Esophagus (tissue), 2 donors: ENCODE data around the gene DDRGK1. TPM values are rescaled to one million over a fixed set of nuclear protein-coding genes. Genes with fewer than 3 reads are reported as not detected.

ENCODE experiments used
- H3K27ac ChIP-seq, 2 donors: one replicate each; pipeline ENCODE4 v1.5.1; 2013; ENCODE audit warnings: low read depth in 2 of 2, mild to moderate bottlenecking in 2 of 2, inconsistent platforms in 1 of 2, low read length in 1 of 2, moderate library complexity in 1 of 2
- H3K27me3 ChIP-seq, 2 donors: one replicate each; pipeline ENCODE4 v1.6.1; 2013; ENCODE audit warnings: low read length in 2 of 2, control low read depth in 1 of 2, mild to moderate bottlenecking in 1 of 2; ENCODE audit not compliant: insufficient read depth in 2 of 2, control insufficient read depth in 1 of 2
- H3K36me3 ChIP-seq, 2 donors: one replicate each; pipeline ENCODE4 v1.6.1; 2013; ENCODE audit warnings: low read length in 1 of 2; ENCODE audit not compliant: control insufficient read depth in 2 of 2, insufficient read depth in 2 of 2
- H3K4me1 ChIP-seq, 2 donors: one replicate each; pipeline ENCODE4 v1.6.1; 2013; ENCODE audit warnings: low read length in 1 of 2; ENCODE audit not compliant: control insufficient read depth in 2 of 2, insufficient read depth in 2 of 2
- H3K4me3 ChIP-seq, 2 donors: one replicate each; pipeline ENCODE4 v1.5.1; 2013; ENCODE audit warnings: low read length in 2 of 2, mild to moderate bottlenecking in 2 of 2, low read depth in 1 of 2, moderate library complexity in 1 of 2
- H3K9me3 ChIP-seq, 2 donors: one replicate each; pipeline ENCODE4 v1.6.1; 2013; ENCODE audit warnings: mild to moderate bottlenecking in 2 of 2, low read depth in 1 of 2, low read length in 1 of 2, moderate library complexity in 1 of 2; ENCODE audit not compliant: control insufficient read depth in 2 of 2, insufficient read depth in 1 of 2
- WGBS, 2 donors: extraction: QIAGEN DNeasy Blood & Tissue Kit; methylation state at CpG; one replicate each; pipeline ENCODE4 v1.1.7; 2013; 5-methylcytosine and 5-hydroxymethylcytosine counted together
- polyA plus RNA-seq, 2 donors: library from polyadenylated mRNA; stranded (reverse); fragments of 200-250 nt; gene quantifications; one replicate each; pipeline ENCODE4 v1.2.3, GENCODE V29; 2013
- donor health status: healthy with polysubstance abuse.
- donor health status: Bipolar disorder and iron deficiency.

DDRGK1 gene
- polyA plus RNA-seq, 2 donors, result 24.0 to 45.8 TPM

DNA sequence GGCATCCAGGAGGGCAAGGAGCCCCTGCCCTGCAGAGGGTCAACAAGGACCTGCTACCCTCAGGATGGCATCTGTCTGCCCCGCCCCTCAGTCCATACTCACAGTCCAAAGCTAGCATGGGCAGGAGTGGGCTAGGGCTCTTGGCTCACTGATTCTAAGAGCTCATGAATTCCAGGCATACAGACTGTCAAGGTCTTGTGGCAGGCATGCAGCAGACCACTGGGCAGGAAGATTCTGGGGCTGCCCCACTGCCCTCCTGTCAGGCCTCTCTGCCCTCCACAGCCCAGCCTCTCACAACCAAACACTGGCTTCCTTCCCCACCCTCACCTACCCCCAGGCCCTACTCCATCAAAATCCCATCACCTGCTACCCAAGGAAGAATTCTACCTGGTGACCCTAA, 40.1 kb upstream of the DDRGK1 start:
- no peaks in the 10 kb centered on the region for H3K9me3 ChIP-seq
- H3K27ac ChIP-seq, result no peak overlapping the region
- H3K36me3 ChIP-seq, result no peaks in the 10 kb centered on the region
- H3K4me3 ChIP-seq, result no peak overlapping the region
- peaks cover 0 to 11% of the 10 kb centered on the region in 2 donors for H3K4me1 ChIP-seq
- 83 to 92% methylated on average over 1 of the region's 1 CpG for WGBS, 2 donors
- no peaks in the 10 kb centered on the region for H3K27me3 ChIP-seq

DNA sequence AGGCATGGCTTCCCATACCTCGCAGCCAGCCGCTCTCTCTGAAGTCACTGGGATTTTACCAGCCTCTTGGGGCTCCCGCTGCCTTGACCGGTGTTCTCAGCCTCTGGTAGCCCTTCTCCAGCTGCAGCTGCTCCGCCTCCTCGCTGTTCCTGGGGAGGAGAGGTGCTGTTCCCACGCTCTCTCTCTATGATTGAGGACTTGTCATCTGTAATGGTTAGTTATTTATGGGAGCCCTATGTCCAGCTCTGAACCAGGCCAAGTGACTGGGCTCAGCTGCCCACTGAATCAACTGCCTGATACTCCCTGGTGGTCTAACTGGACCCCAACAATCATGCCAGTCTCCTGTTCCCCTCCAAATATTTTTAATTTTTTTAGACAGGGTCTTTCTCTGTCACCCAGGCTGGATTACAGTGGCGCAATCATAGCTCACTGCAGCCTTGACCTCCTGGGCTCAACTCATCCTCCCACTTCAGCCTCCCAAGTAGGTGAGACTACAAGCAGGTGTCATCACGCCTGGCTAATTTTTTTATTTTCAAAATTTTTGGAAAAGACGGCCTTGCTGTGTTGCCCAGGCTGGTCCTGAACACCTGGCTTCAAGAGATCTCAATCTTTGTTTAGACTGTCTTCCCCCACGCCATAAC, 39.4 kb upstream of the DDRGK1 start:
- Histone ChIP-seq H3K9me3 (no peaks in the 10 kb centered on the region), H3K36me3 (no peaks in the 10 kb centered on the region), H3K4me3 (no peak overlapping the region), H3K27me3 (no peaks in the 10 kb centered on the region), H3K4me1 (peaks cover 0 to 14% of the 10 kb centered on the region in 2 donors), H3K27ac (no peak overlapping the region)
- WGBS, 2 donors, result 78% methylated on average over 11 of the region's 11 CpGs

DNA sequence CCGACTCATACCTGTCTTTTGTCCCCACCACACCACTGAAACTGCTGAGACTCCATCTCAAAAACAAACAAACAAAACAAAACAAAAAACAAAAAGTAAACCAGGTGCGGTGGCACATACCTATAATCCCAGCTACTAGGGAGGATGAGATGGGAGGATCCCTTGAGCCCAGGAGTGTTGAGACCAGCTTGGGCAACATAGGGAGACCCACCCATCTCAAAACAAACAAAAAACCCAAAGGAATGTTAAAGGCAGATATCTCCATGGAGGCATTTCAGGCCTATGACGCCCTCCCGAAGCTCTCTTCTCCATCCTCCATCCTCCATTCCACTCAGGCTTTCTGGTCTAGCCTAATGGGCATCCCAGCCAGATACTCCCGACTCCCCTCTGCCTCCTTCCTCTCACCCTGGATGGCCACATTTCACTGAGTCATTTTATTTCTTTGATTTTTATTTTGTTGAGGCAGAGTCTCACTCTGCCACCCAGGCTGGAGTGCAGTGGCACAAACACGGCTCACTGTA, 37.8 kb upstream of the DDRGK1 start:
- H3K9me3 ChIP-seq, result no peaks in the 10 kb centered on the region
- WGBS, 2 donors, result 64 to 75% methylated on average over 6 of the region's 6 CpGs
- H3K27ac ChIP-seq, result no peak overlapping the region
- peaks cover 0 to 14% of the 10 kb centered on the region in 2 donors for H3K4me1 ChIP-seq
- no peaks in the 10 kb centered on the region for H3K36me3 ChIP-seq
- H3K4me3 ChIP-seq, result no peak overlapping the region
- peaks cover 0 to 4% of the 10 kb centered on the region in 2 donors for H3K27me3 ChIP-seq

GRCh38 chr20:3240776-3241363, 36.4 kb upstream of the DDRGK1 start:
- Histone ChIP-seq H3K36me3 (no peaks in the 10 kb centered on the region), H3K9me3 (no peaks in the 10 kb centered on the region), H3K4me3 (peak overlapping the region; percentile 68 to 84), H3K27me3 (peaks cover 0 to 4% of the 10 kb centered on the region in 2 donors), H3K27ac (no peak overlapping the region), H3K4me1 (peaks cover 0 to 14% of the 10 kb centered on the region in 2 donors)
- WGBS, 2 donors, result 76 to 80% methylated on average over 15 of the region's 15 CpGs

GRCh38 chr20:3239867-3240775, 35.6 kb upstream of the DDRGK1 start:
- WGBS, 2 donors, result 13 to 14% methylated on average over 54 of the region's 54 CpGs
- Histone ChIP-seq H3K27ac (peak overlapping the region; percentile 11 to 65), H3K4me1 (peaks cover 0 to 20% of the 10 kb centered on the region in 2 donors), H3K9me3 (peaks cover 0 to 3% of the 10 kb centered on the region in 2 donors), H3K36me3 (no peaks in the 10 kb centered on the region), H3K27me3 (peaks cover 0 to 4% of the 10 kb centered on the region in 2 donors), H3K4me3 (peak overlapping the region; percentile 68 to 84)

GRCh38 chr20:3239026-3239866, 34.8 kb upstream of the DDRGK1 start, which contains the start of gene SLC4A11:
Gene SLC4A11, minus strand, starts transcription at chr20:3239190. Its CDS starts 53 bp downstream, at chr20:3239137.
- WGBS, 2 donors, result 0 to 1% methylated on average over 107 of the region's 107 CpGs
- Histone ChIP-seq H3K4me3 (peak within 1 kb of the TSS; percentile 68 to 84), H3K4me1 (peaks cover 0 to 17% of the 10 kb centered on the region in 2 donors), H3K9me3 (peaks cover 0 to 3% of the 10 kb centered on the region in 2 donors), H3K27me3 (peaks cover 0 to 4% of the 10 kb centered on the region in 2 donors), H3K27ac (peak within 1 kb of the TSS; percentile 60 to 65), H3K36me3 (no peaks in the 10 kb centered on the region)

DNA sequence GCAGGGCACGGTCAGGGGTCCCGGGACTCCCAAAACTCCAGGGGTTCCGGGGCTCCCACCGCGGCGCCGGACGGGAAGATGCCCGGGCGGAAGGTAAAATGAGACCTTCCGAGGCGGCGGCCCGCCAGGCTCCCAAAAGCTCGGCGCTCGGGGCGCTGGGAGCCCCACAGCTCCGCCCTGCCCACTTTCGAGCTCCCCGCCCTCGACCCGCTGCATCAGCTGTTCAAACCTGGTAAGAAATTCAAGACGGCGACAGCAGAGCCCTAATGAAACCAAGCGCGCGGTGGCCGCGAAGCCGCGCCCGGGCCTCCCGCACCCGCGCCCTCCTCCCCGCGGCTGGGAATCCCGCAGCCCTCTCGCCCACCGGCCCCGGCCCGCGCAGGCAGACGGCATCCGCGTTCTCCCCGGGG, 34.1 kb upstream of the DDRGK1 start:
- peaks cover 0 to 17% of the 10 kb centered on the region in 2 donors for H3K4me1 ChIP-seq
- peak overlapping the region; percentile 68 to 84 for H3K4me3 ChIP-seq
- H3K27me3 ChIP-seq, result peaks cover 0 to 4% of the 10 kb centered on the region in 2 donors
- H3K36me3 ChIP-seq, result peaks cover 0 to 3% of the 10 kb centered on the region in 2 donors
- H3K9me3 ChIP-seq, result peaks cover 0 to 3% of the 10 kb centered on the region in 2 donors
- H3K27ac ChIP-seq, result peak overlapping the region; percentile 27 to 32
- 0 to 1% methylated on average over 44 to 48 of the region's 48 CpGs for WGBS, 2 donors

DNA sequence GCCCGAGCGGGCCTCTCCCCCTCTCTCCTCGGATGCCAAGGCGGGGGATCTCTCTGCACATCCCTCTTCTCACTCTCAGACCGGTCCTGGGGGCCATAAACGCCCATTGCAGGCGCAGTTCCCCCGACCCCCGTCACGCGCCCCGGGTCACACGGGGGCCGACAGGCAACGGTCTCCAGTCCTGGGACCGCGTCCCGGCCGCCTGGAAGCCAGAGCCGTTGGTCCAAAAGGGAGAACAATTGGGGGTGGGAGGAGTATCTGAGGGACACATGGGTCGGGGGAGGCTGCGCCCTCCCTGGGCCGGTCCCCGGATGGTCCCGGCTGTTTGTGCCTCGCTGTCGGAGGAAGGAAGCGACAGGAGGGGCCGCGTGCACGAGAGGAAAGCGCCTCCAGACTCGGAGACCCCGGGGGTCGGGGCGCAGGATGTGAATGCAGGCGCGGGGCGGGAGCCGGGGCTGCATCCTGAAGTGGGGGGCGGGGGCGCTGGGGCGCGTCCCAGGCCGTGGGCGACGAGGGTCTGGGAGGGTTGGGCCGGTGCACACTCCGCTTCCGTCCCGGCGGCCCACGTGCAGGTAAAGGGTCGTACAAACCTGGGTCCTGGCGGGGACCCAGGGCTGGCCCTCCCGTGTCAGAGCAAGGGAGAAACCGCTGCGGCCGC, 33.6 kb upstream of the DDRGK1 start:
- H3K4me1 ChIP-seq, result peaks cover 0 to 17% of the 10 kb centered on the region in 2 donors
- WGBS, 2 donors, result 3 to 4% methylated on average over 52 to 59 of the region's 59 CpGs
- H3K4me3 ChIP-seq, result peak overlapping the region; percentile 68 to 84
- peaks cover 0 to 3% of the 10 kb centered on the region in 2 donors for H3K36me3 ChIP-seq
- peaks cover 0 to 3% of the 10 kb centered on the region in 2 donors for H3K9me3 ChIP-seq
- peaks cover 0 to 4% of the 10 kb centered on the region in 2 donors for H3K27me3 ChIP-seq
- peak overlapping the region in 1 of 2 donors; percentile 27 for H3K27ac ChIP-seq
